Activated CD8-positive, alpha-beta memory T cell treated with anti-CD3 and anti-CD28 coated beads for 48 hours (primary cell): Measurements from ENCODE around the gene IRAK4.
A peak's percentile ranks its signal among the peaks of the same experiment; 100 is the strongest.

ENCODE experiments used
- DNase-seq, 3 experiments: peaks; one replicate each; pipeline ENCODE4 v3.0.0-alpha.2; 2020; ENCODE audit warnings: low read depth in 2 of 3, low spot score in 2 of 3

IRAK4 gene

GRCh38 chr12:43764528-43764927 is 5.8 kb downstream of the IRAK4 start:
- DNase-seq, result no peak

- DNase-seq, result no peak
Observed at GRCh38 chr12:43766291-43766690, 7.5 kb downstream of the IRAK4 start.

GRCh38 chr12:43776498-43776897 is 17.7 kb downstream of the IRAK4 start:
- no peak for DNase-seq

GRCh38 chr12:43786899-43787693 is 28.3 kb downstream of the IRAK4 start:
- no peak for DNase-seq

- DNase-seq, result no peak
Observed at GRCh38 chr12:43789941-43790340, 31.2 kb downstream of the IRAK4 start.

- DNase-seq, result no peak
Observed at GRCh38 chr12:43795716-43796280, 37.0 kb downstream of the IRAK4 start.

GRCh38 chr12:43797561-43798217 is 38.9 kb downstream of the IRAK4 start:
- DNase-seq, result no peak

- DNase-seq, result no peak
Observed at GRCh38 chr12:43805149-43805859, 46.6 kb downstream of the IRAK4 start.

- DNase-seq, result peak; percentile 71 to 87 (median 83)
Observed at GRCh38 chr12:43805860-43806736, 47.3 kb downstream of the IRAK4 start, which contains the start of gene TWF1. TSS of gene TWF1 (minus strand) at chr12:43806317. CDS start at chr12:43806245, 72 bp downstream.

GRCh38 chr12:43806737-43807072 is 48.0 kb downstream of the IRAK4 start:
- DNase-seq, result no peak

GRCh38 chr12:43807386-43807785 is 48.6 kb downstream of the IRAK4 start:
- no peak for DNase-seq

- DNase-seq, result no peak
Observed at GRCh38 chr12:43812057-43812456, 53.3 kb downstream of the IRAK4 start.

GRCh38 chr12:43812926-43813325 is 54.2 kb downstream of the IRAK4 start:
- no peak for DNase-seq

GRCh38 chr12:43815416-43815815 is 56.7 kb downstream of the IRAK4 start:
- no peak for DNase-seq

GRCh38 chr12:43816168-43816567 is 57.4 kb downstream of the IRAK4 start:
- DNase-seq, result no peak

- DNase-seq, result no peak
Observed at GRCh38 chr12:43824207-43824775, 65.5 kb downstream of the IRAK4 start.

- no peak for DNase-seq
Observed at GRCh38 chr12:43826681-43827080, 67.9 kb downstream of the IRAK4 start.

GRCh38 chr12:43827093-43827492 is 68.3 kb downstream of the IRAK4 start:
- no peak for DNase-seq

- DNase-seq, result no peak
Observed at GRCh38 chr12:43832463-43833168, 73.9 kb downstream of the IRAK4 start.

- no peak for DNase-seq
Observed at GRCh38 chr12:43835264-43835655, 76.5 kb downstream of the IRAK4 start.
